ENCODE results near the gene IZUMO3.

DNA sequence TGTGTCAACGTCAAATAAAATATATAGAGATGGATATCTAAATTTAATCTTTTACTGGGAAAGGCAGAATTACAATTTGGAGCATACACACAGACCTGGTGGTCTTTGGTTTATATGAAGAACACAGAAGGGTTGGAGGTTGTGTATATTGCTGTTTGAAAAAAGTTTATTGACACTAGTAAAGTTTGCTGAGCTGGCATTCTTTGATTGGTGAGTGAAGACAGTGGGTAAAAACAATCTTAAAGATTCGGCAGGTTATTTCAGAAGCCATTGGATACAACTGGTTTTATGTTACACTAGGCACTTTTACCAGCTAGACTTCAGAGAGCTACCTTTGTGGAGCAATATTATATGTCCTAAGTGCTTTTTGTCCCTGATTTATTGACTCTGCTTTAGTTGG, 27.2 kb downstream of the IZUMO3 start:
- TF ChIP-seq, protein P1, sequence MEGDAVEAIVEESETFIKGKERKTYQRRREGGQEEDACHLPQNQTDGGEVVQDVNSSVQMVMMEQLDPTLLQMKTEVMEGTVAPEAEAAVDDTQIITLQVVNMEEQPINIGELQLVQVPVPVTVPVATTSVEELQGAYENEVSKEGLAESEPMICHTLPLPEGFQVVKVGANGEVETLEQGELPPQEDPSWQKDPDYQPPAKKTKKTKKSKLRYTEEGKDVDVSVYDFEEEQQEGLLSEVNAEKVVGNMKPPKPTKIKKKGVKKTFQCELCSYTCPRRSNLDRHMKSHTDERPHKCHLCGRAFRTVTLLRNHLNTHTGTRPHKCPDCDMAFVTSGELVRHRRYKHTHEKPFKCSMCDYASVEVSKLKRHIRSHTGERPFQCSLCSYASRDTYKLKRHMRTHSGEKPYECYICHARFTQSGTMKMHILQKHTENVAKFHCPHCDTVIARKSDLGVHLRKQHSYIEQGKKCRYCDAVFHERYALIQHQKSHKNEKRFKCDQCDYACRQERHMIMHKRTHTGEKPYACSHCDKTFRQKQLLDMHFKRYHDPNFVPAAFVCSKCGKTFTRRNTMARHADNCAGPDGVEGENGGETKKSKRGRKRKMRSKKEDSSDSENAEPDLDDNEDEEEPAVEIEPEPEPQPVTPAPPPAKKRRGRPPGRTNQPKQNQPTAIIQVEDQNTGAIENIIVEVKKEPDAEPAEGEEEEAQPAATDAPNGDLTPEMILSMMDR (IDR thresholded peaks at IDR 0.05; ENCODE audit: control extremely low read depth in 1 of 3, insufficient read depth in 1 of 3, low read depth in 1 of 3, low read length in 3 of 3): no peak
- TF ChIP-seq CEBPB (IDR thresholded peaks at IDR 0.05; ENCODE audit: low read depth, low read length): no peak
- TF ChIP-seq NRF1 (IDR thresholded peaks at IDR 0.05; ENCODE audit: low read depth, low read length): no peak
- no peak for TF ChIP-seq EZH2 (IDR thresholded peaks at IDR 0.05; ENCODE audit: low read depth, low read length, severe bottlenecking)
